Activated T-cell treated with anti-CD3 and anti-CD28 coated beads for 1 hour (primary cell): ENCODE measurements around the gene RNASE13.

ENCODE experiments used
- DNase-seq: peaks from one replicate; pipeline ENCODE4 v3.0.0-alpha.2; 2020; ENCODE audit warnings: low read depth

The RNASE13 gene, protein sequence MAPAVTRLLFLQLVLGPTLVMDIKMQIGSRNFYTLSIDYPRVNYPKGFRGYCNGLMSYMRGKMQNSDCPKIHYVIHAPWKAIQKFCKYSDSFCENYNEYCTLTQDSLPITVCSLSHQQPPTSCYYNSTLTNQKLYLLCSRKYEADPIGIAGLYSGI

DNA sequence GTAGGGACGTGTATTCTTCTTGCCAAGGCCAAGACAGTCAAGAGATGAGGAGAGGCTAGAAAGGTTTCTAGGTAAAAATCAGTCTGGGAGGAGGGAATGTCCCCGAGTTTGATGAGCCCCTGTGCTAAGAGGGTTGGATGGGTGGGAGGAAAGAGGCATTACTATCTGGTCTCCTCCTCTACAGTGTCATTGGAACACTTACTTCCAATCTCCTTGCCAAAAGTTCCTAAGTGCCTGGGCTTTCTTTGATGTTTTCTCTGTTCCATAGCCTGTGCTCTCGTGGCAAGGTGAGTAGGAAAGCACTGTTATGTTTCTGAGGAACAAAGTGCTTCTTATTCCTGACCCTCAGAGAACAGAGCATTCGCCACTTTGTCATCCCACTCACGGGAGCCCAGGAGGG lies at the start of gene RNASE13:
TSS of gene RNASE13 (minus strand) at position 101 of the 400 bp plus-strand sequence. CDS start 519 bp downstream, outside the sequence.
- DNase-seq = no peak

DNA sequence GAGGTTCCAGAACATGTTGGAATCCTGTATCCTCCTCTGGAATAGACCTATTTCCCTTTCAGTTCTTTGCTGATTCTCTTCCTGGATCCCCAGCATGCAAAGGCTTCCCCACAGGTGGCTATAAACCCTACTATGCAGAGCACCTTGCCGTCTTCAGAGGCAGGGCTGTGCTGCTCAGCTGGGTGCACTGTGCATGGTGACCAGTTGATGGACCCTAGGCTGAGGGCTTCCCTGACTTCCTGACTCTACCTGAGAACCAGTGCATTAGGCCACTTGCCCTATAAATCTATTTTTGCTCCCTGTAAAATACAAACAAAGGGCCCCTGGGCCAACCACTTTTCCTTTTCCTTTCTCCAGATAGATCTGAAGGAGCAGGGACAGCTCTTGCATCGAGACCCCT lies 49.8 kb upstream of the RNASE13 start:
- DNase-seq = no peak

DNA sequence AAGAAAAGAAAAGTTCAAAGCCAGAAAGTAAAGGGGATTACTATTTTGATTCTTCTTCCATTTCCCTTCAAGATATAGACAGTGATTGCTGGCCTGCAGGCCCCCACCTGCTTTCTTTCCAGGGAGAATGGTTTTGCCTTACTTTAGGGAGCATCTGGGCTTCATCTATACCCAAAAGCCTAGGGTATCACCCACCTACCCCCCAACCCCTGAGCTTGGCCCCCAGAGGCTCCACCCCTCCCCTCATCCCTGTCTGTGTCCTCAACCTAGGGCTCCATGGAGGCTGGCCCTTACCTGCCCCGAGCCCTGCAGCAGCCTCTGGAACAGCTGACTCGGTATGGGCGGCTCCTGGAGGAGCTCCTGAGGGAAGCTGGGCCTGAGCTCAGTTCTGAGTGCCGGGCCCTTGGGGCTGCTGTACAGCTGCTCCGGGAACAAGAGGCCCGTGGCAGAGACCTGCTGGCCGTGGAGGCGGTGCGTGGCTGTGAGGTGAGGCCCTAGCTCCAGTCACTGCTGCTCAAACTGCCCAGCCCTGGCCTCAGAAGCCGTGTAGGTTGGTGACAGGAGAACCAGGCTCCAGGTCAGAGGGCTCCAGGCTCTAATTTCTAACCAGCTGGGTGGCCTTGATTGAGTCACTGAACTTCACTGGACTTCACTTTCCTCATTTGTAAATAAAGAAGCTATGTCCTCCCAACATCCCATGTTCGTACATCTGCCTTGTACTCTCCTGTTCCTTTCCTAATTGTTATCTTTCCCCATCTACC lies 49.1 kb upstream of the RNASE13 start:
- DNase-seq = no peak

DNA sequence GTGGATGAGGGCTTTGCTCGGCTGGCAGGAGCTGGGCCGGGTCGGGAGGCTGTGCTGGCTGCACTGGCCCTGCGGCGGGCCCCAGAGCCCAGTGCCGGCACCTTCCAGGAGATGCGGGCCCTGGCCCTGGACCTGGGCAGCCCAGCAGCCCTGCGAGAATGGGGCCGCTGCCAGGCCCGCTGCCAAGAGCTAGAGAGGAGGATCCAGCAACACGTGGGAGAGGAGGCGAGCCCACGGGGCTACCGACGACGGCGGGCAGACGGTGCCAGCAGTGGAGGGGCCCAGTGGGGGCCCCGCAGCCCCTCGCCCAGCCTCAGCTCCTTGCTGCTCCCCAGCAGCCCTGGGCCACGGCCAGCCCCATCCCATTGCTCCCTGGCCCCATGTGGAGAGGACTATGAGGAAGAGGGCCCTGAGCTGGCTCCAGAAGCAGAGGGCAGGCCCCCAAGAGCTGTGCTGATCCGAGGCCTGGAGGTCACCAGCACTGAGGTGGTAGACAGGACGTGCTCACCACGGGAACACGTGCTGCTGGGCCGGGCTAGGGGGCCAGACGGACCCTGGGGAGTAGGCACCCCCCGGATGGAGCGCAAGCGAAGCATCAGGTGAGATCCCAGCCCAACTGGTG lies 47.0 kb upstream of the RNASE13 start:
- DNase-seq = no peak

DNA sequence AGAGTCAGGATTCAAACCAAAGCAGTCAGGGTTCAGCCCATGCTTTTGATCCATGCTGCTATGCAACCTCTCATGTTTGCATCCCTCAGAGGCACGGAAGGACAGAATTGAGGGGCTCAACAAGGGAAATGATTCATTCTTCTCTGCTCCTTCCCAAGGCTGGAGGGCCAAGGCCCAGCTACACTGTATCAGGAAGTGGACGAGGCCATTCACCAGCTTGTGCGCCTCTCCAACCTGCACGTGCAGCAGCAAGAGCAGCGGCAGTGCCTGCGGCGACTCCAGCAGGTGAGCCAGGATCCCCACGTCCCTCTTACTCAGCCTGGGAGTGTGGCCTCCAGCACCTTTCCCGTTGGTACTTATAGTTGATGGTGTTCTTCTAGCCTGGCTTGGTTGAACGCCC lies 44.1 kb upstream of the RNASE13 start:
- no peak for DNase-seq

DNA sequence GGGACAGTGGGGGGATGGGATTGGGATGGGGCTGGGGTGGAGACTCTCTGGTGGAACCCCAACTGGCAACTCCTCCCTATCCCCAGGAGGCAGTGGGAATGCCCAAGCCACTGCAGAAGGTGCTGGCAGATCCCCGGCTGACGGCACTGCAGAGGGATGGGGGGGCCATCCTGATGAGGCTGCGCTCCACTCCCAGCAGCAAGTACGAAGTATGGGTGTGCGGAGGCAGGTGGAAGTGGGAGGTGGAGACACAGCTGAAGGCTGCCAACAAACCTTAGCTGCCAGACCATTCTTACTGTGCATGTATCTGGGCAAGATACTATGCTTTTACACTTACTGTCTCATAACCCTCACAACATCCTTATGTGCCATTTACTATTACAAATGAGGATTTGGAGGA lies 43.7 kb upstream of the RNASE13 start:
- DNase-seq = no peak

DNA sequence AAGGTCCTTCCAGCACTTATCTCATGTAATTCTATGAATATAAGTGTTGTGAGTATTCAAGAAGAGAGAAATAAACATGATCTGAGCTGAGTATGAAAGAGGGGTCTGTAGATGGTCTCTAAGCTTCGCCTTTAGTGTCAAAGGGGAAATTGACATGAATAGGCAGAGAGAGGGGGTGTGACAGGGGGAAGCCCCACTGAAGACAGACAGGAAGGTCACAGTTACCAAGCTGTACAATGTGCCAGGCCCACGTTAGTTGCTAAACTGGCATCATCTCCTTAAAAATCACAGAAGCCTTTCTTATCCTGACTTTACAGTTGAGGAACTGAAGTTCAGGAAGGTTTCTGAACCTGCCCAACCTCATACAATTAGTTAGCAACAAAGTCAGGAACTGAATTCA lies 43.1 kb upstream of the RNASE13 start:
- DNase-seq = no peak

DNA sequence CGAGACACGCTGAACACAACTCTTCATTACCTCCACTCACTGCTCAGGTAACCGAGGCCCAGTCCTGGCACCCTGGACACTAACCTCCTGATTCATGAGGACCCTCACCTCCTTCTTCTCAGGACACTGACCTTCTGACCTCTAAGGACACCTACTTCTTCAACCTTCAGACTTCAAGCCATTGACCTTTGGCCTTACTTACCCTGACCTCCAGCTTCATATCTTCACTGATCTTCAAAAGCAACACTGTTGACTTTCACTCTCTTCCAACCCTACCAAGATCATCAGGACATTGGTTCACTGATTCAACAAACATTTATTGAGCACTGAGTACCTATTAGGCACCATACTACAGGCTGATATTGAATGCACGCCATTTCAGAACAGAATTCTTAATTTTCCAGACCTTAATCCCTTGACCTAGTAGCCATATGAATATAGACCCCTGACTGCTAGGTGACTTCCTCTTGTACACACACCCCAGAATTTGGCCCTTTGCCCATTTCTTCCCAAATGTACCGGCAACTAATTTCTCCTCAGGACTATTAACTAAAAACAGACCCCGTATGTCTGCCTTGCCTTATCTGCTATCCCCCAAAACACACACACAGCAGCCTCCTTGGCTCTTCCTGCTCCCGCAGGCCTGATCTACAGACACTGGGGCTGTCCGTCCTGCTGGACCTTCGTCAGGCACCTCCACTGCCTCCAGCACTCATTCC lies 41.3 kb upstream of the RNASE13 start:
- no peak for DNase-seq

DNA sequence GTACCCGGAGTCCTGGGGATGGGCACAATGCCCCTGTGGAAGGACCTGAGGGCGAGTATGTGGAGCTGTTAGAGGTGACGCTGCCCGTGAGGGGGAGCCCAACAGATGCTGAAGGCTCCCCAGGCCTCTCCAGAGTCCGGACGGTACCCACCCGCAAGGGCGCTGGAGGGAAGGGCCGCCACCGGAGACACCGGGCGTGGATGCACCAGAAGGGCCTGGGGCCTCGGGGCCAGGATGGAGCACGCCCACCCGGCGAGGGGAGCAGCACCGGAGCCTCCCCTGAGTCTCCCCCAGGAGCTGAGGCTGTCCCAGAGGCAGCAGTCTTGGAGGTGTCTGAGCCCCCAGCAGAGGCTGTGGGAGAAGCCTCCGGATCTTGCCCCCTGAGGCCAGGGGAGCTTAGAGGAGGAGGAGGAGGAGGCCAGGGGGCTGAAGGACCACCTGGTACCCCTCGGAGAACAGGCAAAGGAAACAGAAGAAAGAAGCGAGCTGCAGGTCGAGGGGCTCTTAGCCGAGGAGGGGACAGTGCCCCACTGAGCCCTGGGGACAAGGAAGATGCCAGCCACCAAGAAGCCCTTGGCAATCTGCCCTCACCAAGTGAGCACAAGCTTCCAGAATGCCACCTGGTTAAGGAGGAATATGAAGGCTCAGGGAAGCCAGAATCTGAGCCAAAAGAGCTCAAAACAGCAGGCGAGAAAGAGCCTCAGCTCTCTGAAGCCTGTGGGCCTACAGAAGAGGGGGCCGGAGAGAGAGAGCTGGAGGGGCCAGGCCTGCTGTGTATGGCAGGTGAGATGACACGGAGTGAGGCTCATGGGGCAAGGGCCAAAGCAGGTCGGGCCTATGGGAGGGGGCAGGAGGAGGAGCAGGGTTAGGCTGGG lies 40.0 kb upstream of the RNASE13 start:
- no peak for DNase-seq

DNA sequence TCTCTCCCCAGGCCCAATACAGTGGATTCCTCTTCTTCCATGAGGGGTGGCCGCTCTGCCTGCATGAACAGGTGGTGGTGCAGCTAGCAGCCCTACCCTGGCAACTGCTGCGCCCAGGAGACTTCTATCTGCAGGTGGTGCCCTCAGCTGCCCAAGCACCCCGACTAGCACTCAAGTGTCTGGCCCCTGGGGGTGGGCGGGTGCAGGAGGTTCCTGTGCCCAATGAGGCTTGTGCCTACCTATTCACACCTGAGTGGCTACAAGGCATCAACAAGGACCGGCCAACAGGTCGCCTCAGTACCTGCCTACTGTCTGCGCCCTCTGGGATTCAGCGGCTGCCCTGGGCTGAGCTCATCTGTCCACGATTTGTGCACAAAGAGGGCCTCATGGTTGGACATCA lies 39.3 kb upstream of the RNASE13 start:
- DNase-seq = no peak

DNA sequence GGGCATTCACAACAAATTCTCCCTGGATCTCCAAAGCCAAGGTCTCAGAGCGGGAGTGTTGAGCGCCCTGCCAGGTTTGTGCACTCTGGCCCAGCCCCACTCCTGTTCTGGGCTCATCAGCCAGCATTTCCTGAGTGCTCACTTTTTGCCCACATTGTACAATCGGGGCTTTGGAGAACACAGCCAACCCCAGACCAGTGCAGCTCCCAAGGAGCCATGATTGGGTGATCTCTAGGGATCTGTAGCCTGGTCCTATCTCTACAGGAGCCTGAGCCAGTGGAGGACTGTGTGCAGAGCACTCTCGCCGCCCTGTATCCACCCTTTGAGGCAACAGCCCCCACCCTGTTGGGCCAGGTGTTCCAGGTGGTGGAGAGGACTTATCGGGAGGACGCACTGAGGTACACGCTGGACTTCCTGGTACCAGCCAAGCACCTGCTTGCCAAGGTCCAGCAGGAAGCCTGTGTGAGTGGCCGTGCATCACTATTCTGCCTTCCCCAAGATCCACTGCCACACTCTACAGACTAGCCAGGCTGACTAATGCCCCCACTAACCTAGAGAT lies 38.3 kb upstream of the RNASE13 start:
- DNase-seq = no peak

DNA sequence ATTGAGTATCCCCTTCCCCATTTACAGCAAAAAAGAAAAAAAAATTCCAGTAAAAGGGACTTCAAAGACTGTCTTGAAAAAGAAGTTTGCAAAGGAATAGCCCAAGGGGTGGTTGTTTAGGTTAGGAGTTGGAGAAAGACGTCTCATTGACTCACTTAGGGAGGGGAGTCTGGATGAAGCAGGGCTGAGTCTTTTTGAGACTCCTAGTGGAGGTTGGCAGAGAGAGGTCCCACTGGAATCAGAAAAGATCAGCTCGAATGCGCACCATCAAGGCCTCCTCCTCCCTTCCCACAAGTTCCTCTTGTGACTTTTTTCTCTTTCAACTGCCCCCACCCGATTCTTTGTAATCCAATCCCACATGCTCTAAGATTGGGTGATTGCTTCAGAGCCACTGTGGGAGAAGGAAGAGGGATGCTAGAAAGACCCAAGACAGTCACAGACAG lies 37.4 kb upstream of the RNASE13 start:
- DNase-seq = no peak

DNA sequence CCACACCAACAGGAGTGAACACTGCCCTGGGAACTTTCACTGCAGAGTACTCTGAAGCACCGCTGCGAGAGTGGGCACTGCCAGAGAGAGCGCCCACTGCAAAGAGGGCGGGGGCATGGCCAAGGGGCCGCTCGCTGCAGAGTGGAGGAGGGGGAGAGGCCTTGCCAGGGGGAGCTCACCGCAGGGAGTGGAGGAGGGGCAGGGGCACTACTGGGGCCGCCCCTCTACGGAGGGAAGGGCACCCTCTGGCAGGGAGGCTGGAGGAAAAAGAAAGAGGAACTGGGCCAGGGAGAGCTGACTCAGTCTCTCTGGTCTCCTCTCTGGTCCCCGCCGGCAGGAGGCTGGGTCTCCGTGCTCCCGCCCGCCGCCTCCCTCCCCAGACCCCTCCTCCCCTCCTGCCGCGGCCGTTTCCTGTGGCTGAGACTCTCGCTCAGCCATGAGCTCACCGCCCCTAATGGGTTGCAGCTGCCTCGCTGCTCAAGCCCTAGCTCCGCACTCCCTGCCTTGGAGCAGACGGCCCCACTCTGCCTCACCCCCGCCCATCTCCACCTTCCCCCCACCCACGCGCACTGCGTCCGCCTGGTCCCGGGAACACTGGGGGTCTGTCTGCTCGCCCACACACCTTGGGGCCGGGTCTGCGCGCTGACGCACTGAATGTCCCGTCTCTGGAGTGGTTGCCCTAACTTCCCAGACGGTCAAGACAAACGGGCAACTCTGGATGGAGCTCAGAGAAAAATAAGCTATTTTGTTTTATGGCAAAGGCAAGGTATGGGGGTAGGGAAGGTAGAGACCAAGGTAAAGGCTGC lies 36.8 kb upstream of the RNASE13 start:
- no peak for DNase-seq

DNA sequence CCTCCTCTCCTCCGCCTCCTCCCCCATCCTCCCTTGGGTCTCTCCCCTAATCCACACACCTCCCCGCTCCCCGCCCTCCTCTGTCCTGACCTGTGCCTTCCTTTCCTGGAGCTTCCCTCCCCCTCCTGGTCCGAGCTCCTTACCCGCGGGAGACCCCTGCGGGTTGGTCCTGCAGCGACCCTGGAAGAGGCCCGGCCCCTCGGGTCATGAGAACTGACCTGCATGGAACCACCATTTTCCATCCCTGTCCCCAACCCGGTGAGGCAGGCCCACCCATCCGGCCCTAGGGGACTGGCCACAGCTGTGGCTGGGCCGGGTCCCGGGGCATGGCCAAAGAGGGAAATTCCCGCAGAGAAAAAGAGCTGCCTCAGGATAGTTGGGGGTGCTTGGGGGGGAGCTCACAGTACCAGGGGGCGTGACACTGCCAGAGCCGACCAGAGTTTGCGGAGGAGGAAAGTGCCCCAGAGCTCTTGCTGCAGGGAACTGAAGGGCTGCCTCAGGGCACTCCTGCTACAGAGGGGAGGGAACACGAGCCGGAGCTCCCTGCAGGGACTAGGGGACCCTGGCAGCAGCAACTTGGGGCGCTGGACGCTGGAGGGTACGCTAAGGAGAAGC lies 36.1 kb upstream of the RNASE13 start:
- no peak for DNase-seq

DNA sequence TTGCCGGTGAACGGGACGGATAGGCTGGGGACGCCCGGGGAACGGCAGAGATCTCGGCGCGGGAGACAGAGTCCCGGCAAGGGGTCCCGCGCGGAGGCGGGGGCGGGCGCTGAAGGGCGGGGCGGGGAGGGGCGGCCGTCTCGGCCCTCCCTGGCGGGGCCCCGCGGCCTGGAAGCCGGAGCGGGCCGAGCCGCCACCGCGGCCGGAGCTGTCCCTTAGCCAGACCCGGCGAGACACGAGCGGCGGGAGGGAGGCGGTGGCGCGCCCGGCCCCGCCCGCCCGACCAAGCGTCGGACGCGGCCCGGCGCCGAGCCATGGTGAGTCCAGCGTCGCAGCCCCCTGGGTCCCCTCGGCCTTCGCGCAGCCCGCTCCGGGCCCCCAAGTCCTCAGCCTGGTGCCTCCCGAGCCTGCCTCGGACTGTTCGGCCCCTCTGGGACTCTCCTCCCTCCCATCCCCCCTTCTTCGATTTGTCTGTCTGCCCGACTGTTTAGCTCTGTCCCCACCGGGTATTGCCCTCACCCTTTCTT lies 35.5 kb upstream of the RNASE13 start, which contains the start of gene ARHGEF40:
TSS of gene ARHGEF40 (plus strand) at position 222 of the 527 bp plus-strand sequence. CDS start at position 315, 93 bp downstream.
- no peak for DNase-seq

DNA sequence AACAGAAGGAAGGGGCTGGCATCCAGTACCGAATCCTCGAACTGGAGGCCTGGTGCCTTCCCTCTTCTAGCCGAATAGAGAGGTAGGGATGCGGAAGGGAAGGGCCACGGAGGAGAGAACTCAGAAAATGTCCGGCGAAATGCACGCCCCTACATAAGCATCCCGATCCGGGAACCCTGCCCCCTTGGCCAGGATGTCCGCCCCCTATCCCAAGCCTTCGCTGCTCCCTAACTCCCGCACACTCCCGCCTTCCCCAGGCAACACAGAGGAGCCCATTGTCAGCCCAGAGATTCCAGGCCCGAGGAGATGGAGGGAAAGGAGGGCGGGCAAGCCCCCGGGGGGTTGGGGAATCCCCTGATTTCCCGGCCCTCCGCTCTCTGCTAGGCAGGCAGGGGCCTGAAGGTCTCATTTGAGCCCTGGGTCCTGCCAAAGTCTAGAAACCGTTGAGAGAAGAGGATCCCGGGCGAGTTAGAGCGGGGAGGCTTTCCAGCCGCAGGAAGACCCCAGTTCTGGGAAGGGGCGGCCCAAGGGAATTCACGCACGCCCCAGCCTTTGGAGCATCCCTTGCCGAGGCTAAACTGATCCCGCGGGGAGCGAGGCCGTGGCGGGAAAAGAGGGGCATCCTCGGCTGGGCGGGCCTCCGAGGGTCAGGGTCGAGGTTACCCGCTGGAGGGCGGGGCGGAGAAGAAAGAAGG lies 34.9 kb upstream of the RNASE13 start:
- DNase-seq = no peak

DNA sequence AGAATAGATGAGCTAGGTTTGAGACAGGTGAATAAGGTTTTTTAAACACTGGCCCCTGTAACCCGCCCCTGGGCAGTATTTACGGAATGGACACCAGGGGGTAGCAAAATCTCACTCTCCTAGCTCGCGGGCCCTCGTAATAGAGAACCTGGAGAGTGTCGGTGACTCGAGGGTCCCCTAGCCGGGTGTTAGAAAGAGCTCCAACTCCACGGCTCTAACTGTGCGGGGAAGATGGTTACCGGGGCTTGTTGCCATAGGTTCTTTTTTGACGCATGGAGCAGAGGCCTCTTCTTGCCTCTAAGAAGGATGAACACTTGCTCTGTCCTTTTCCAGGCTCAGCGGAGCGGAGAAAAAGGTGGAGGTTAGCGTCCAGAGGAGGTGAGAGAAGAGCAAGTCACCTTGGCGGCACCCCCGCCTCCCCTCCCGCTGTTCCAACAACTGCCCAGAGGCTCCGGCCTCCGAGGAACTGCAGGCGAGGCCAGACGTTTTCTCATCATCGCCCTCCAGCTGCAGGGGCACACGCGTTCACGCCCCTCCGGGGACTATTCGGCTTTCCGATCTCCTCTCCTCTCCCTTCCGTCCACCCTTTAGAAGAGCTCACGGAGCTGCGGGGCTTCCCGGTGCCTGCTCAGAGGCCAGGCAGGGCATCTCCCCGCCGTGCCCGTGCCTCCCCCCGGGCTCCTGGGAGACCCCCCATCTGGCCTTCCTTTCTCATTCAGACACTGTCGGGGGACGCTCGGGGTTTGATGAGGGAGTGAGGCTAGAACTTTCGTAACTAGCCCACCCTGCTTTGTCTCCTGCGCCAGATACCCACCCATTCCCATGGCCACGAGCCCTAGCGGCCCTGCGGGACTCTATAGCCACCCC lies 34.1 kb upstream of the RNASE13 start:
- DNase-seq = no peak

DNA sequence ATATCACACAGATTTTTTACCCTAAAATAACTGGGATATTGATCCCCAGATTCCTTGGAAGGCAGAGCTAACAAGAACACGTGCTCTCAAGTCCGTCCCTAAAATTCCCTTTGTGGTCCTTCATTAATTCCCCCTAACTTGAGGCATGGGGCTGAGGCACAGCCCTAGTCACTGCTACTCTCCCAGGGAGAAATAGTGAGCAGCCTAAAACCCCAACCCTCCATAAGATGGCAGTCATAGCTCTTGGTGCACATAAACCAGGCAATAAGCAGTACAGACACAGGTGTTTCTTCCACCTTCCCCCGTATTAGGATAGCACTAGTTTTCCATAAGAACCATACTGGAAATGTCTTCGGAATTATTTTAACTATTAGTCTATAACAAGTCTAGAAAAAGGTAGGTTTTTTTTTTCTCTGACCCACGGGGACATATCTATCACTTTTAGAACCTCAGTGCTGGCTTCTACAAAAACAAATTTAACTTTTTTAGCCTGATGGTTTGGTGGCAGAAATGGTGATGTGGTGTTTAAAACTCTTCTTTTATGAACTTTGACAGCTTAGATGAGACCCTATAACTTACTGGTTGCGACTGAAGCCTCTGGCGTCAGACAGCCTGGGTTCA lies 32.4 kb upstream of the RNASE13 start:
- no peak for DNase-seq
